ENCODE data around the gene GPR42.
A peak's percentile ranks its signal among the peaks of the same experiment; 100 is the strongest.
"Not testable (repeated sequence)": the region's sequence is repeated elsewhere in the genome, so short reads cannot be mapped to it uniquely, and the experiment has no call there.

Gene GPR42

DNA sequence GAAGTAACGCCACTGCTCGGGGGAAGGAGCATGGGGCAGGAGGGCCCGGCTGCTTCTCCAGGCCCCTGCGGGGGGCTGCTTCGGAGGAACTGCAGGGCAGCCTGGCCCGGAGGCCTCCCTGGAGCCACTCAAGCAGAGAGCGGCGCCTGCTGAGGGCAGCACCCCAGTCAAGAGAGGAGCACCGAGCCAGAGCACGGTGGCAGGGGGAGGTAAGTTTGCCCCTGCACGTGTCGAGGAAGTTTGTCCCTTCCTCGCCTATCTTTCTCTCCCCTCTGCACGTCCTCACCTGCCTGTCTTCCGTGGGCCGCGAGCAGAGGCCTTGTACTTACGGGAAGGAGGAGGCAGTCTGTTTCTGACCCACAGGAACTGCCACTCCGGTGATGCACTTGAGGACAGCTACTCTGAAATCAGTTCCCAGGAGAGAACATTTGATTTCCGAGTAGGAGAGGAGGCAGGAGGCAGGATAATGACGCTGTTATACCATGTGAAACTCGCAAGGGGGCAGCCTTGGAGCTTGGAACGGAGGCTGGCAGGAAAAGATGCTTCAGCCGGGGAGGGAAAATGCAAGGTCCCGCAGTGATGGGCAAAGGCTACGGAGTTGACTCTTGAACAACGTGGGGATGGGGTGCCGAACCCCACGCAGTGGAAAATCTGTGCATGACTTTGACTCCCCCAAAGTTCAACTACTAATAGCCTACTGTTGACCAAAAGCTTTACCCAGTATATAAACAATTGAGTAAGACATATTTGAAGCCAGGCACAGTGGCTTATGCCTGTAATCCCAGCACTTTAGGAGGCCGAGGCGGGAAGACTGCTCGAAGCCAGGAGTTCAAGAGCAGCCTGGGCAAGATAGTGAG, 18.2 kb upstream of the GPR42 start:
- Mint-ChIP-seq H3K27me3 (no peaks in the 10 kb centered on the region), H3K27ac (no peak overlapping the region), H3K4me1 (ENCODE audit: low read depth) (peaks cover 29% of the 10 kb centered on the region), H3K4me3 (no peak overlapping the region), H3K9me3 (no peaks in the 10 kb centered on the region), H3K36me3 (ENCODE audit: low read depth) (no peaks in the 10 kb centered on the region)

DNA sequence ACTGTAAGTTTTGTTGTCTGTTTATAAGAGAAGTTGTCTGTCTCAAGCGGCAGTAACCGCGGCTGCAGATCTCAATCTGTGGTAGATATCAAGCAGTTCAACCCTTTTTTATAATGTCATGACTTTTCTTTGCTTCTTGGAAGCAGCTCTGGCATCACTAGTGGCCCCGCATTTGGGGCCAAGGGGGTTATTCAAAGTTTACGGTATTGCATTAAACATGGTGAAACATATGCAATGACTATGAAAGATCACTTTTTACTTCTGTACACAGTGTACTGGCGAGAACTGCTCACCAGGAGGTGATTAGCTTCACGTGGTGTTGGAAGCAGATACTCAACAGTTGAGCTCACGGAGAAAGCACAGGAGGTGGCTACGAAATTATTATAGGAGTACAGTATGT, 17.2 kb upstream of the GPR42 start:
- H3K27ac Mint-ChIP-seq, result no peak overlapping the region
- peaks cover 27% of the 10 kb centered on the region for H3K4me1 Mint-ChIP-seq (ENCODE audit: low read depth)
- H3K4me3 Mint-ChIP-seq, result no peak overlapping the region
- peaks cover 3% of the 10 kb centered on the region for H3K27me3 Mint-ChIP-seq
- H3K9me3 Mint-ChIP-seq, result no peaks in the 10 kb centered on the region
- no peaks in the 10 kb centered on the region for H3K36me3 Mint-ChIP-seq (ENCODE audit: low read depth)

DNA sequence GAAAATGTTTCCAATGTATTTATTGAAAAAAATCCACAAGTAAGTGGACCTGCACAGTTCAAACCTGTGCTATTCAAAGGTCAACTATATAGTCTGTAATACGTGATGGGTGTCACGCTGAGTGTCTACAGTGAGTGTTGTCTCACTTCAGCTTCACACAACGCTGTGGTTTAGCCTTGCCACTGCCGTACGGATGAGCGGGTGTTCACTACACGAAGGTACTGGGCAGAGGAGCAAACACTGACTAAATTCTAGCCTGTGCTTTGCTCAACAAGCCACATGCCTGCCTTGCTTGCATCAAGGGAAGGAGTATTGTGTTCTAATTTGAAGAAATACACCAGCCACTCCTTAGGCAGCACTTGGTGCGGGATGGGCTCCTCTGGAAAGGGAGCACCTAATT, 16.0 kb upstream of the GPR42 start:
- Mint-ChIP-seq H3K27me3 (peaks cover 3% of the 10 kb centered on the region), H3K9me3 (no peaks in the 10 kb centered on the region), H3K4me3 (no peak overlapping the region), H3K36me3 (ENCODE audit: low read depth) (no peaks in the 10 kb centered on the region), H3K27ac (no peak overlapping the region), H3K4me1 (ENCODE audit: low read depth) (peaks cover 18% of the 10 kb centered on the region)

DNA sequence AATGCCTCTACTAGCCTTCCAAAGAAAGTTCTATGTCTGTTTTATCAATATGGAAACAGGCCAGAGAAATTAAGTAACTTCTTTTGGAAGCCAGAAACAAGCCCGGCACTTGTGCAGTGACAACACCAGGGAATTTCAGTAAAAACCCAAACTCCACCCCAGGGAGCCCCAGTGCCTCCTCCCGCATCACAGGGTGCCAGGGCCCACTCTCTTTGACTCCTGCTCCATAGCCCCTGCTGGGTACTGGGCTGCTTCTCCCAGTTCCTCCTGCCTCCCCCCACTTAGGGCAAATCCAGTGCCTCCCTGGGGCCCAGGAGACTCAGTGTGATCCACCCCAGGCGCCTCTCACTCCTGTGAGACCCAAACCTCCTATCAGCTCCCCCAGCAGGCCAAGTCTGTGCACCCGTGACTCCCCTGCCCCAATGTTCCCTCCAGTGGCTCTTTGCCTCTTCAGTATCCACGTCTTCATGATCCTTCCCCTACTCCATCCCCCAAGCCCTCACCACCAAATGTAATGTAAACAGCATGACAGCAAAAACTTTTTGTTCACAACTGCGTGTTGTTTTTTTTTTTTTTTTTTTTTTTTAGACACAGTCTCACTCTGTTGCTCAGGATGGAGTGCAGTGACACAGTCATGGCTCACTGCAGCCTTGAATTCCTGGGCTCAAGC, 14.9 kb upstream of the GPR42 start:
- no peak overlapping the region for H3K27ac Mint-ChIP-seq
- H3K9me3 Mint-ChIP-seq, result no peaks in the 10 kb centered on the region
- H3K4me1 Mint-ChIP-seq (ENCODE audit: low read depth), result peaks cover 18% of the 10 kb centered on the region
- no peak overlapping the region for H3K4me3 Mint-ChIP-seq
- peaks cover 4% of the 10 kb centered on the region for H3K27me3 Mint-ChIP-seq
- no peaks in the 10 kb centered on the region for H3K36me3 Mint-ChIP-seq (ENCODE audit: low read depth)

DNA sequence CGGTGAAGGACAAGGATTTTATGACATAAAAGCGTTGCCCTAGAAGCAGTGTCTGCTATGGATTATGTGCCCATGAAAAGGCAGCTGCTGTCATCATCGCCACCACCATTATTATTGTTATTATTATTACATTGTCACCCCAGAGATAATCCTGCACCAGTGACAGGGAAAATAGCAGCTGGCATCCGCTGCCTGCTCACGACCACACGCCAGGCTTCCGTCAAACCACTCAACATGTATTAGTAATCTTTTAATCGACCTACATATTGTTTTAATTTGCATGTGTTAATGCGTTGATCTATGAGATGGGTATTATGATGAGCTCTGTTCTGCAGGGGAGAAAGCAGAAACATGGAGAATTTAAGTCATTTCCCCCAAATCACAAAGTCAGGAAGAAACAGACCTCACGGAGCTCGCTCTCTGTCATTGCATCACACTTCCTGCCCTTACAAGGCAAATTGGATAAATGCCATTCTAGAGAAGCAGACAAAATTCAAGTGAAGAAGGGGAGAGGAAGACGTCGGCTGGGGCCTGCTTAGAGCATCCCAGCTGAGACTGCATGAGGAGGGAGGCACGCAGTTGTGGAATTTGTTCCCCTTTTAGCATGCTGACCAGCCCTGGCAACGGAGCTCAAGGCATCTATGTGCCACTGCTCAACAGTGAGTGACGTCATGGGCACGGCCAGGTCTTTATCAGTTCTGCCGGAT, 12.8 kb upstream of the GPR42 start, which contains the start of gene FFAR3:
FFAR3 (plus strand) TSS at position 594 of the 707 bp plus-strand sequence. CDS start 431 bp downstream, outside the sequence.
- H3K9me3 Mint-ChIP-seq, result no peaks in the 10 kb centered on the region
- H3K27ac Mint-ChIP-seq, result peak within 1 kb of the TSS; percentile 80
- peaks cover 12% of the 10 kb centered on the region for H3K4me1 Mint-ChIP-seq (ENCODE audit: low read depth)
- H3K27me3 Mint-ChIP-seq, result peaks cover 8% of the 10 kb centered on the region
- H3K4me3 Mint-ChIP-seq, result peak within 1 kb of the TSS; percentile 45
- H3K36me3 Mint-ChIP-seq (ENCODE audit: low read depth), result no peaks in the 10 kb centered on the region

DNA sequence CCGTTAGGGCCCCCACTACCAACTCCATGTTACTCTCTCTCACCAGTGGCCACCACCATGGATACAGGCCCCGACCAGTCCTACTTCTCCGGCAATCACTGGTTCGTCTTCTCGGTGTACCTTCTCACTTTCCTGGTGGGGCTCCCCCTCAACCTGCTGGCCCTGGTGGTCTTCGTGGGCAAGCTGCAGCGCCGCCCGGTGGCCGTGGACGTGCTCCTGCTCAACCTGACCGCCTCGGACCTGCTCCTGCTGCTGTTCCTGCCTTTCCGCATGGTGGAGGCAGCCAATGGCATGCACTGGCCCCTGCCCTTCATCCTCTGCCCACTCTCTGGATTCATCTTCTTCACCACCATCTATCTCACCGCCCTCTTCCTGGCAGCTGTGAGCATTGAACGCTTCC, 12.0 kb upstream of the GPR42 start:
- H3K36me3 Mint-ChIP-seq (ENCODE audit: low read depth); H3K4me3 Mint-ChIP-seq; H3K27ac Mint-ChIP-seq; H3K27me3 Mint-ChIP-seq; H3K9me3 Mint-ChIP-seq: not testable (repeated sequence)
- peaks cover 12% of the 10 kb centered on the region for H3K4me1 Mint-ChIP-seq (ENCODE audit: low read depth)

DNA sequence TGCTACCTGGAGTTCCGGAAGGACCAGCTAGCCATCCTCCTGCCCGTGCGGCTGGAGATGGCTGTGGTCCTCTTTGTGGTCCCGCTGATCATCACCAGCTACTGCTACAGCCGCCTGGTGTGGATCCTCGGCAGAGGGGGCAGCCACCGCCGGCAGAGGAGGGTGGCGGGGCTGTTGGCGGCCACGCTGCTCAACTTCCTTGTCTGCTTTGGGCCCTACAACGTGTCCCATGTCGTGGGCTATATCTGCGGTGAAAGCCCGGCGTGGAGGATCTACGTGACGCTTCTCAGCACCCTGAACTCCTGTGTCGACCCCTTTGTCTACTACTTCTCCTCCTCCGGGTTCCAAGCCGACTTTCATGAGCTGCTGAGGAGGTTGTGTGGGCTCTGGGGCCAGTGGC, 11.5 kb upstream of the GPR42 start:
- not testable (repeated sequence) for H3K4me3 Mint-ChIP-seq; H3K27ac Mint-ChIP-seq; H3K9me3 Mint-ChIP-seq; H3K36me3 Mint-ChIP-seq (ENCODE audit: low read depth); H3K27me3 Mint-ChIP-seq
- H3K4me1 Mint-ChIP-seq (ENCODE audit: low read depth), result peaks cover 12% of the 10 kb centered on the region

DNA sequence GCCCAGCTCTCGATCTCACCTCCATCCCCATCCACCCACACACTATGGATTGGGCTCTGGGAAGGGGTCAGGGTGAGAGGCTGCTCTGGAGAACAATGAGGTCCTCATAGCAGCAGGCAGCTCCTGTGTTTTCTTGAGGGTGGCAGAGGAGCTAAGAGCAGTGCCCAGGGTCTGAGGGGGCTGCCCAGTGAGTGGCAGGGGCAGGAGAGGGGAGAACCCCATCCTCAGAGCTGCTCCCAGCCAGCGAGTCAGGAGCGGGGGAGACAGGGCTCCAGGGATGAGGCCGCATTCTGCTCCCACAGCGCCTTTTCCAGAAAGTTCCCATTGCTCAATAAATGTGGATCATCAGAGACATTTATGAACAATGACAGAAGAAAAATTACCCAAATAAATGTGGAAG, 10.8 kb upstream of the GPR42 start:
- not testable (repeated sequence) for H3K4me3 Mint-ChIP-seq; H3K27me3 Mint-ChIP-seq; H3K9me3 Mint-ChIP-seq; H3K27ac Mint-ChIP-seq; H3K36me3 Mint-ChIP-seq (ENCODE audit: low read depth)
- peaks cover 12% of the 10 kb centered on the region for H3K4me1 Mint-ChIP-seq (ENCODE audit: low read depth)

DNA sequence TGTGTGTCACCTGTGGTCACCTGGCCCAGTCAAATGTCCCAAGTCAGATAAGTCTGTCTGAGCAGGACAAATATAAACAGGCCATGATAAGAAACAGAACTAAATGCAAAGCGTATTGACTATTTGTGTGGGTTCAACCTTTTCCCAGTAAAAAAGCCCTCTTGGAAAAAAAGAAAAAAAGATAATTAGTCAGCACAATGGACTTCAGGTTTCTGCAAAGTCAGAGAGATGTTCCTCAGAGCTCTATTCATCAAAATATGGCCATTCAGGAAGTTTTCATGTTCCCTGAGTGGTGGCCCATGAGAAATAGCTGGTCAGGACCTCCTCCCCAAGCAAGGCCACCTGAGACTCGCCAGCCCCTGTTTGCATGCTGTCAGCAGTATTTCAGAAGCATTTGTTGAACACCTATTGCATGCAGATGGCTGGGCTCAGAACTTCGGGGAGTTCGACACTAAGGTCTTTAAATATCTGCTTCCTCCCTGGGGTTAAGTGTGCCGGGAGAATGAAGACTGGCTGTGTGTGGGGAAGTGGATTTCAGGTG, 9.9 kb upstream of the GPR42 start:
- no peak overlapping the region for H3K27ac Mint-ChIP-seq
- H3K4me3 Mint-ChIP-seq, result no peak overlapping the region
- H3K9me3 Mint-ChIP-seq, result no peaks in the 10 kb centered on the region
- peaks cover 10% of the 10 kb centered on the region for H3K27me3 Mint-ChIP-seq
- H3K36me3 Mint-ChIP-seq (ENCODE audit: low read depth), result no peaks in the 10 kb centered on the region
- peaks cover 12% of the 10 kb centered on the region for H3K4me1 Mint-ChIP-seq (ENCODE audit: low read depth)

DNA sequence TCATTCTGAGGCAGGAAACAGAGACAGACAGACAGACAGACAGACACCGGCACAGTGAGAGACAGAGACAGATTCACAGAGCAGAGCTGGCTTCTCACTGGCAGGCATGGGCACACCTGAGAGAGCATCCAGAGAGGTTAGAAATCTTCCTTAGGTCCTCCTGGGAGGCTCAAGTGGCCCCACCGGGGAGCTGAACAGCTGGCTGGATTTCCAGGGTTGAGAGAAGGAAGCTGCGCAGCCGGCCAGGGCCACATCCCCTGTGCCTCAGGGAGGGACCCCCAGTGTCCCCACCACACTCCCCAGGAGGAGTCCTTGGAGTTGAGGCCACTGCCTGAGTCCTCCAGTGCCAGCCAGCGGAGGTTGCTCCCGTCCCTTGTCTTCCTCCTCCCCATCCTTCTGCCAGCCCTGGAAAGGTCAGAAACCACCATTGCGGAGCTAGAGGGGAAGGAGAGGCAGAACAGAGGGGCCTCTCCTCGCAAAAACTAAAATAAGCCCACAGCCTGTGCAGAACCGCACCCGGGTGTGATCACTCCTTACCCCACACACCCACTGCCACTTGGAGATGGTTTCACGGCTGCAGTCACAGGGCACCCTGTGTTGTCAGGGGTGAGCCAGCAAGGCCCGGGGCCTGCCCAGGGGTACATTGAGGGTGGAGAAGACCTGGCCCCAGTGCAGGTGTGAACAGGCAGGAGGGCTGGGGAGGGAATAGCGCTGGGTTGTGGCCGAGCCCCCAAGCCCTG, 8.4 kb upstream of the GPR42 start:
- peaks cover 18% of the 10 kb centered on the region for H3K27me3 Mint-ChIP-seq
- H3K9me3 Mint-ChIP-seq, result no peaks in the 10 kb centered on the region
- no peaks in the 10 kb centered on the region for H3K36me3 Mint-ChIP-seq (ENCODE audit: low read depth)
- no peak overlapping the region for H3K27ac Mint-ChIP-seq
- no peak overlapping the region for H3K4me3 Mint-ChIP-seq
- peaks cover 10% of the 10 kb centered on the region for H3K4me1 Mint-ChIP-seq (ENCODE audit: low read depth)

DNA sequence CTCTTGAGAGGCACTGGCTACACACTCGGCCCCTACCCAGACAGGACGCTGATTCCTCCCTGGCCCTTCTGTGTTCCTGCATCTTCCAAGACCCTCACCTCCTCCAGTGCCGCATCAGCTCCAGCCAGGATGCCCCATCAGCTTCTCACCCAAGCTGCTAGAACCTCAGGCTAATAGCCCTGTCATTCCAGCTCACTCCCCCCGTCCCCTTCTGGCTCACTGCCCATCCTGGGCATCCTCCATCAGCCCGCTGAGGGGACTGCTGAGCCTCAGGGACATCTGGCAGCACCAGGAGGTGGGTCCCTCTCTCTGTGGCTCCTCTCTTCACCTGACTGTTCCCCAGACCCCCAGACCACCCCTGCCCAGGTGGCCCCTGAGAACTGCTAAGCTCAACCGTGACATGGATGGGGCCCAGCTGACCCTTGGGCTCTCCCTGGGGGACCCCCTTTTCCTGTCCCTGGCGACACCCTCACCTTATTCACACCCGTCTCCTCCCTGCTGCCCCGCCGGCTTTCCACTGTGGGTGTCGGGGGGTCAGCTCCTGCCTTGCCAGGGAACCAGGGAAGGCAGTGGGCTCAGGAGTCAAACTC, 7.8 kb upstream of the GPR42 start:
- Mint-ChIP-seq H3K27ac (no peak overlapping the region), H3K4me1 (ENCODE audit: low read depth) (peaks cover 4% of the 10 kb centered on the region), H3K27me3 (peaks cover 20% of the 10 kb centered on the region), H3K4me3 (no peak overlapping the region), H3K36me3 (ENCODE audit: low read depth) (no peaks in the 10 kb centered on the region), H3K9me3 (no peaks in the 10 kb centered on the region)

DNA sequence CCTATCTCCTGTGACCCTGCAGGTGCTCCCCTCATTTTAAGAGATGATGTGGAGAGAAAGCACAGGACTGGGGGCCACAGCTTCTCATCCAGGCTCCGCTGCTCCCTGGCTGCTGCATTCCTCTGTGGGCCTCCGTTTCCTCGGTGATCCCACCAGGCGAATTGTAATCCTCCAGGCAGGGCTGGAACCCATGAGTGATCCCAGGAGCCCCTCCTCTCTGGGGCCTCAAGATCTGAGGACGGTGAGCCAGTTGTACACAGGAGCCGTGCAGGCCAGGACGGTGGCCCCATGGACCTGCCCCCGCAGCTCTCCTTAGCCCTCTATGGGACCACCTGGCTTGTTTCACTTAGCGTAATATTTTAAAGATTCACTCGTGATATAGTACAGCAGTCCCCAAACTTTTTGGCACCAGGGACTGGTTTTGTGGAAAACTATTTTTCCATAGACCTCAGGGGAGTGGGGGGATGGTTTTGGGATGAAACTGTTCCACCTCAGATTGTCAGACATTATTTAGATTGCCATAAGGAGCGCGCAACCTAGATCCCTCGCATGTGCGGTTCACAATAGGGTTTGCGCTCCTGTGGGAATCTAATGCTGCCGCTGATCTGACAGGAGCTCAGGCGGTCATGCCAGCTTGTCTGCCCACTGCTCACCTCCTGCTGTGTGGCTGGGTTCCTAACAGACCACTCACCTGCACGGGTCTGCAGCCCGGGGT, 7.0 kb upstream of the GPR42 start:
- Mint-ChIP-seq H3K27ac (no peak overlapping the region), H3K9me3 (no peaks in the 10 kb centered on the region), H3K36me3 (ENCODE audit: low read depth) (no peaks in the 10 kb centered on the region), H3K4me3 (no peak overlapping the region), H3K4me1 (ENCODE audit: low read depth) (no peaks in the 10 kb centered on the region), H3K27me3 (peaks cover 27% of the 10 kb centered on the region)

DNA sequence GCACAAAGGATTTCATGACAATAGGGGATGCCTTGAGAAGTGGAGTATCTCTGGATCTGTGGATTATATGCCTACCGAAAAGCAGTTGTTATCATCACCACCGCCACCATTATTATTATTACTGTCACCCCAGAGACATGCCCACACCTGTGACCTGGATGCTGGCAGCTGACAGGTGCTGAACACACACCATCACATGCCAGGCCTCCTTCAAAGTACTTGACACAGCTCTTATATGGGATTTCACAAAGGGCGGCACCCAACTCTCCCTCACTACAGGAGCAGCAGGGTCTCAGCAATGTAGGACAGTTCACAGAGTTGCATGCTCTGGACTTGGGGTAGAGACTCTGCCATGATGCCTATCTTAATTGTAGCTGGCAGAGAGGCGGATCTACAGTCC, 5.6 kb upstream of the GPR42 start:
- Mint-ChIP-seq H3K27ac (no peak overlapping the region), H3K9me3 (no peaks in the 10 kb centered on the region), H3K4me1 (ENCODE audit: low read depth) (no peaks in the 10 kb centered on the region), H3K4me3 (no peak overlapping the region), H3K27me3 (peaks cover 28% of the 10 kb centered on the region), H3K36me3 (ENCODE audit: low read depth) (no peaks in the 10 kb centered on the region)

DNA sequence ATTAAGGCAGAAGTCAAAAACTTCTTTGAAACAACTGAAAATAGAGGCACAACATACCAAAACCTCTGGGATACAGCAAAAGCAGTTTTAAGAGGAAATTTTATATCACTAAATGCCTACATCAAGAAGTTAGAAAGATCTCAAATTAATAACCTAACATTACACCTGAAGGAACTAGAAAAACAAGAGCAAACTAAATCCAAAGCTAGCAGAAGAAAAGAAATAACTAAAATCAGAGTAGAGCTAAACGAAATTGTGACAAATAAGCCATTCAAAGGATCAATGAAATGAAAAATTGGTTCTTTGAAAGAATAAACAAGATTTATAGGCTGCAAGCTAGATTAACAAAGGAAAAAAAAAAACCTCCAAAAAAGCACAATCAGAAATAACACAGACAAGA, 2.5 kb upstream of the GPR42 start:
- no peaks in the 10 kb centered on the region for H3K4me1 Mint-ChIP-seq (ENCODE audit: low read depth)
- H3K4me3 Mint-ChIP-seq, result no peak overlapping the region
- H3K36me3 Mint-ChIP-seq (ENCODE audit: low read depth), result no peaks in the 10 kb centered on the region
- no peaks in the 10 kb centered on the region for H3K9me3 Mint-ChIP-seq
- H3K27ac Mint-ChIP-seq, result no peak overlapping the region
- peaks cover 27% of the 10 kb centered on the region for H3K27me3 Mint-ChIP-seq
